ENCODE measurements around the gene TEX22.
"Not testable (repeated sequence)": the region's sequence is repeated elsewhere in the genome, so short reads cannot be mapped to it uniquely, and the experiment has no call there.

TEX22 gene

GRCh38 chr14:105398044-105398725 is at the start of gene TEX22:
Gene TEX22 (plus strand): TSS chr14:105398538. CDS start chr14:105399341, 803 bp downstream.
- DNase-seq: no peak

GRCh38 chr14:105348945-105349699 is 49.2 kb upstream of the TEX22 start:
- DNase-seq: no peak

GRCh38 chr14:105349992-105350391 is 48.3 kb upstream of the TEX22 start:
- DNase-seq: no peak

- no peak for DNase-seq
Observed at GRCh38 chr14:105350450-105351244, 47.7 kb upstream of the TEX22 start.

- DNase-seq: no peak
Observed at GRCh38 chr14:105351410-105351809, 46.9 kb upstream of the TEX22 start.

GRCh38 chr14:105351920-105352851 is 46.2 kb upstream of the TEX22 start:
- DNase-seq: no peak

- DNase-seq: no peak
Observed at GRCh38 chr14:105353136-105353535, 45.2 kb upstream of the TEX22 start.

- DNase-seq: no peak
Observed at GRCh38 chr14:105354541-105354940, 43.8 kb upstream of the TEX22 start.

- DNase-seq: no peak
Observed at GRCh38 chr14:105355049-105355575, 43.2 kb upstream of the TEX22 start.

GRCh38 chr14:105355850-105356604 is 42.3 kb upstream of the TEX22 start:
- DNase-seq: no peak

- DNase-seq: no peak
Observed at GRCh38 chr14:105356927-105357326, 41.4 kb upstream of the TEX22 start.

GRCh38 chr14:105357626-105358025 is 40.7 kb upstream of the TEX22 start:
- DNase-seq: no peak

- DNase-seq: no peak
Observed at GRCh38 chr14:105358140-105358846, 40.0 kb upstream of the TEX22 start.

GRCh38 chr14:105358943-105359342 is 39.4 kb upstream of the TEX22 start:
- no peak for DNase-seq

GRCh38 chr14:105361412-105361811 is 36.9 kb upstream of the TEX22 start:
- DNase-seq: not testable (repeated sequence)

GRCh38 chr14:105363847-105364708 is 34.3 kb upstream of the TEX22 start:
- DNase-seq: no peak

- no peak for DNase-seq
Observed at GRCh38 chr14:105365101-105365500, 33.2 kb upstream of the TEX22 start.

GRCh38 chr14:105365681-105366080 is 32.7 kb upstream of the TEX22 start:
- DNase-seq: no peak

GRCh38 chr14:105366386-105367074 is 31.8 kb upstream of the TEX22 start:
- DNase-seq: no peak

All from cortex of kidney (tissue), 1 donor.